RWPE2 (cell line): ENCODE results near the gene CNTNAP2.

Experiments
- ATAC-seq: fragments of 200-7000 bp; cut with Tn5 transposase; 3 replicates; pipeline ENCODE4 v1.9.1; 2021; ENCODE audit warnings: low read depth
- DNase-seq: peaks from one replicate; pipeline ENCODE4 v3.0.0-alpha.2; 2020; ENCODE audit warnings: low spot score
- H3K27ac ChIP-seq: fragments of 450-650 bp; 2 replicates; pipeline ENCODE4 v1.5.1; 2017; ENCODE audit warnings: mild to moderate bottlenecking; ENCODE audit not compliant: poor library complexity, severe bottlenecking
- H3K27me3 ChIP-seq: fragments of 250-450 bp; sonication (Bioruptor Pico); 2 replicates; pipeline ENCODE4 v1.5.1; 2021; ENCODE audit warnings: mild to moderate bottlenecking, moderate library complexity; ENCODE audit not compliant: insufficient read depth, poor library complexity, severe bottlenecking
- H3K36me3 ChIP-seq: fragments of 250-450 bp; sonication (Bioruptor Pico); 2 replicates; pipeline ENCODE4 v1.5.1; 2020; ENCODE audit warnings: low read depth, mild to moderate bottlenecking, moderate library complexity
- H3K4me1 ChIP-seq: fragments of 250-450 bp; sonication (Bioruptor Pico); 2 replicates; pipeline ENCODE4 v1.5.1; 2021; ENCODE audit warnings: mild to moderate bottlenecking, moderate library complexity; ENCODE audit not compliant: insufficient read depth, poor library complexity, severe bottlenecking
- H3K4me3 ChIP-seq: fragments of 250-450 bp; sonication (Bioruptor Pico); 2 replicates; pipeline ENCODE4 v1.5.1; 2021; ENCODE audit warnings: mild to moderate bottlenecking, moderate library complexity; ENCODE audit not compliant: severe bottlenecking
- H3K9me3 ChIP-seq: fragments of 250-450 bp; sonication (Bioruptor Pico); 2 replicates; pipeline ENCODE4 v1.5.1; 2021; ENCODE audit warnings: mild to moderate bottlenecking, moderate library complexity; ENCODE audit not compliant: severe bottlenecking
- TF ChIP-seq, protein P1 (sequence below): fragments of 450-650 bp; IDR thresholded peaks from one replicate; pipeline ENCODE4 v1.5.1; 2017; ENCODE audit warnings: mild to moderate bottlenecking, moderate library complexity; ENCODE audit not compliant: poor library complexity, severe bottlenecking

The CNTNAP2 gene

DNA sequence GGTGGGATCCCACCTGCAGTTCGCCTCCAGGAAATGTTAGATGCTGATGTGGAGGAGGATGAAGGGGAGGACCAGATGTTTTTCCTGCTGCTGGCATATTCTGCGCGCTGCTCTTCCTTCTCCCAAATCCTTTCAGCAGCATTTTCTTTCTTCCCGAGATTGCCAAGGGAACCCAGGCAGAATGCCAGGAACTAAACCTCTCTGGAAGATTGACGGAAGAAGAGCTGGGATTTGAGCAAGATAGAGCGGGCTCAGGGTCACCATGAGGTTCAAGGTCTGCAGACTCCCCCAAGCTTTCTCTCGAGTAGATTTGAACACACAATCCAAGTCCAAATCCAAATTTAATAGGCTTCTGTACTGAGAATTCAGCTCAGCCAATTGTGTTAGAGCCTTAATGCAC lies 2128.8 kb downstream of the CNTNAP2 start:
- DNase-seq (no peak), ATAC-seq (no peak)
- H3K9me3 ChIP-seq = no peaks in the 10 kb centered on the region
- no peaks in the 10 kb centered on the region for H3K36me3 ChIP-seq
- H3K27me3 ChIP-seq = no peaks in the 10 kb centered on the region
- TF ChIP-seq, protein P1, sequence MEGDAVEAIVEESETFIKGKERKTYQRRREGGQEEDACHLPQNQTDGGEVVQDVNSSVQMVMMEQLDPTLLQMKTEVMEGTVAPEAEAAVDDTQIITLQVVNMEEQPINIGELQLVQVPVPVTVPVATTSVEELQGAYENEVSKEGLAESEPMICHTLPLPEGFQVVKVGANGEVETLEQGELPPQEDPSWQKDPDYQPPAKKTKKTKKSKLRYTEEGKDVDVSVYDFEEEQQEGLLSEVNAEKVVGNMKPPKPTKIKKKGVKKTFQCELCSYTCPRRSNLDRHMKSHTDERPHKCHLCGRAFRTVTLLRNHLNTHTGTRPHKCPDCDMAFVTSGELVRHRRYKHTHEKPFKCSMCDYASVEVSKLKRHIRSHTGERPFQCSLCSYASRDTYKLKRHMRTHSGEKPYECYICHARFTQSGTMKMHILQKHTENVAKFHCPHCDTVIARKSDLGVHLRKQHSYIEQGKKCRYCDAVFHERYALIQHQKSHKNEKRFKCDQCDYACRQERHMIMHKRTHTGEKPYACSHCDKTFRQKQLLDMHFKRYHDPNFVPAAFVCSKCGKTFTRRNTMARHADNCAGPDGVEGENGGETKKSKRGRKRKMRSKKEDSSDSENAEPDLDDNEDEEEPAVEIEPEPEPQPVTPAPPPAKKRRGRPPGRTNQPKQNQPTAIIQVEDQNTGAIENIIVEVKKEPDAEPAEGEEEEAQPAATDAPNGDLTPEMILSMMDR = no peak
- no peak overlapping the region for H3K4me3 ChIP-seq
- H3K27ac ChIP-seq = no peak overlapping the region
- no peaks in the 10 kb centered on the region for H3K4me1 ChIP-seq

DNA sequence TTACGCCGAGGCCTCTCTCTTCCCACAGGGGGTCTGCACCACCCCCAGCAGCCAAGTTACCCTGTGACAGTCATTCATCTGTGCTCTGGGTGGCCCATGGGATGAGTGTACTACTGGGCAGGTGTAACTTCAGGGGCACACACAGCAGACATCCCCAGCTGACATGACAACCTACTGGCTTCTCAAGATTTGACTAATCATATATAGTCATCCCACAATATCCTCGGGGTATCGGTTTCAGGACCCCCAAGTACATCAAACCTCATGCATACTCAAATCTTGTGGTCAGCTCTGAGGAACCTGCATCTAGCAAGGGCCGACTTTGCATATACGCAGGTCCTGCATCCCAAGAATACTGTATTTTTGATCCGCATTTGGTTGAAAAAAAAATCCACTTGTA lies 2137.0 kb downstream of the CNTNAP2 start:
- TF ChIP-seq, protein P1 = no peak
- ATAC-seq = no peak
- Histone ChIP-seq H3K4me3 (no peak overlapping the region), H3K4me1 (no peaks in the 10 kb centered on the region), H3K27ac (no peak overlapping the region), H3K36me3 (no peaks in the 10 kb centered on the region), H3K9me3 (peaks cover 1% of the 10 kb centered on the region), H3K27me3 (no peaks in the 10 kb centered on the region)
- no peak for DNase-seq

DNA sequence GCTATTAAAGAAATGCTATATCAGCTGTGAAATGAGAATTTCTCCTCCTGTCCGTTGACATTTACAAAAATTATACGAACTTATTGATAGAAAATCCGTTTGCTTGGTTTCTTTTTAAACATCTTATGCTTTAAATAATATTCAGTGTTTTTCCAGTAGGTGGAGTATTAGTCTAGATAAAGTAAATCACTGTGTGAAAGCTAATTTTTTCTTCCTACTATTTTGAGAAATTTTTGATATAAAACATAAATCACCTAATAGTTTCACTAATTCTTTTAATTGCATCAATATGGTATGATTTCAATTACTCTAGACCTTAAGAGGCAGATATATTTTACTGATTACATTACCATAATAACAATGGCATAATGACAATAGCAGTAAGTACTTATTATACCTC lies 2138.7 kb downstream of the CNTNAP2 start:
- H3K4me1 ChIP-seq = no peaks in the 10 kb centered on the region
- DNase-seq = no peak
- no peaks in the 10 kb centered on the region for H3K36me3 ChIP-seq
- no peaks in the 10 kb centered on the region for H3K27me3 ChIP-seq
- no peak overlapping the region for H3K27ac ChIP-seq
- TF ChIP-seq, protein P1 = peak; percentile 42
- peaks cover 1% of the 10 kb centered on the region for H3K9me3 ChIP-seq
- ATAC-seq = no peak
- no peak overlapping the region for H3K4me3 ChIP-seq

DNA sequence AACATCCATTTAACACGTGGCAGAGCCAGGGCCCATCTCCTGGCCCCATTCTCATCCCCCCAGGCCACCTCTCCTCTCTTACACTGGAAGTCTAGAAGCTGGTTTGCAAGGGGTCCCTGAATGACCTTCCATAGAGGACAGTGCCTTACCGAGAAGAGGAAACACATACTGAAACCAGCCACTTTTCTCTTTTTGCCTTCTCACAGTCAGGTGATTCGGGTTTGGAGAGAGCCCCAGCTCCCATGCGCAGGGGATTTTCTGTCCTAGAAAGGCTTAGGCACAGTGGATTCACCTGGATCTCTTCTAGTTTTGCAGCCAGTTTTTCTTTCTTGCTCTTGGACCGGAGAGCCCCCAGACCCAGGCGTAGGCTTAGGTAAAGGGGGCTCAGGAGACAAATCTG lies 2139.8 kb downstream of the CNTNAP2 start:
- H3K4me3 ChIP-seq = no peak overlapping the region
- H3K27me3 ChIP-seq = no peaks in the 10 kb centered on the region
- no peaks in the 10 kb centered on the region for H3K4me1 ChIP-seq
- no peak for ATAC-seq
- TF ChIP-seq, protein P1 = no peak
- no peak overlapping the region for H3K27ac ChIP-seq
- no peaks in the 10 kb centered on the region for H3K36me3 ChIP-seq
- H3K9me3 ChIP-seq = no peaks in the 10 kb centered on the region
- DNase-seq = no peak

DNA sequence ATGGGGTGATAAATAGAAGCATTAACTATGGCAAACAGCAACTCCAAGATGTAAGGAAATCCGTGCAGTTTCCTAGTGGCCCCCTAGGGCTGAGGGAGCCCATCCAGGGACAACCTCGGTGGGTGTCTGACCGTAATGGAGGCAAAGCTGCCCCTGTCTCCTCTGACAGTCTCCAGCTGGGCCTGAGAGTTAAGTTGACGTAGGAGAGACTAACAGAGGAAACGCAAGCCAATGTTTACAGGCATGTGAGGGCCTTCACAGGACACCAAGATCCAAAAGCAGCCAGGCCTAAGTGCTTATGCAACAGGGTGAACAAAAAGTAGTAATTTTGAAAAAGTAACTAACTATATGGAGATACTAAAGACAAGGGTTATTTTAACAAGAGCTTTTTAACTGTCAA lies 2144.0 kb downstream of the CNTNAP2 start:
- no peak overlapping the region for H3K4me3 ChIP-seq
- H3K27ac ChIP-seq = no peak overlapping the region
- H3K9me3 ChIP-seq = no peaks in the 10 kb centered on the region
- no peaks in the 10 kb centered on the region for H3K36me3 ChIP-seq
- no peaks in the 10 kb centered on the region for H3K4me1 ChIP-seq
- TF ChIP-seq, protein P1 = no peak
- no peak for ATAC-seq
- DNase-seq = no peak
- no peaks in the 10 kb centered on the region for H3K27me3 ChIP-seq
